D721Med (cell line): Measurements from ENCODE around the gene WDR1.

ENCODE experiments used
- DNase-seq: peaks from one replicate; pipeline ENCODE4 v3.0.0; 2011; ENCODE audit warnings: low spot score; ENCODE audit not compliant: insufficient read length
- FAIRE-seq: peaks from 2 replicates; lab custom pipeline; 2011; peaks lifted over from hg19 to GRCh38; lab: Jason Lieb, UNC
- CTCF ChIP-seq: IDR thresholded peaks from 2 replicates; pipeline ENCODE4 v1.5.1; 2012; ENCODE audit warnings: mild to moderate bottlenecking, control low read depth; ENCODE audit not compliant: insufficient read depth; ENCODE audit errors: missing control alignments

Gene WDR1

GRCh38 chr4:10096978-10097335 lies 19.6 kb downstream of the WDR1 start:
- TF ChIP-seq CTCF, result no peak
- FAIRE-seq, result no peak

GRCh38 chr4:10096201-10096977 lies 20.2 kb downstream of the WDR1 start:
- FAIRE-seq, result no peak
- DNase-seq, result no peak
- TF ChIP-seq CTCF, result no peak

More at GRCh38 chr4:10096978-10097335, 19.6 kb downstream of the WDR1 start:
- no peak for DNase-seq

- DNase-seq, result no peak
- TF ChIP-seq CTCF, result no peak
- FAIRE-seq, result no peak
These were observed 21.2 kb downstream of the WDR1 start for GRCh38 chr4:10095296-10095991.

- FAIRE-seq, result no peak
- no peak for TF ChIP-seq CTCF
- DNase-seq, result no peak
These were observed 21.8 kb downstream of the WDR1 start for GRCh38 chr4:10094841-10095240.

- FAIRE-seq (no peak), DNase-seq (no peak)
- no peak for TF ChIP-seq CTCF
These were observed 22.6 kb downstream of the WDR1 start for GRCh38 chr4:10093801-10094552.

GRCh38 chr4:10093271-10093621 lies 23.4 kb downstream of the WDR1 start:
- DNase-seq (no peak), FAIRE-seq (no peak)
- no peak for TF ChIP-seq CTCF
